Tibial nerve (tissue), 3 donors: ENCODE data around the gene ANKH.

ENCODE experiments used
- CTCF ChIP-seq, 5 experiments: fragments of 200-600 bp in 3 of 5; fragments of 450-650 bp in 2 of 5; sonication (generic) in 3 of 5; IDR thresholded peaks; one replicate each; pipeline ENCODE4 v1.5.1; 2016 to 2019; ENCODE audit warnings: antibody characterized with exemption in 5 of 5, mild to moderate bottlenecking in 3 of 5, moderate library complexity in 2 of 5
- POLR2A ChIP-seq, 2 donors: fragments of 450-650 bp; IDR thresholded peaks; one replicate each; pipeline ENCODE4 v1.6.1; 2017; ENCODE audit warnings: antibody characterized with exemption in 2 of 2, mild to moderate bottlenecking in 2 of 2, moderate library complexity in 2 of 2

DNA sequence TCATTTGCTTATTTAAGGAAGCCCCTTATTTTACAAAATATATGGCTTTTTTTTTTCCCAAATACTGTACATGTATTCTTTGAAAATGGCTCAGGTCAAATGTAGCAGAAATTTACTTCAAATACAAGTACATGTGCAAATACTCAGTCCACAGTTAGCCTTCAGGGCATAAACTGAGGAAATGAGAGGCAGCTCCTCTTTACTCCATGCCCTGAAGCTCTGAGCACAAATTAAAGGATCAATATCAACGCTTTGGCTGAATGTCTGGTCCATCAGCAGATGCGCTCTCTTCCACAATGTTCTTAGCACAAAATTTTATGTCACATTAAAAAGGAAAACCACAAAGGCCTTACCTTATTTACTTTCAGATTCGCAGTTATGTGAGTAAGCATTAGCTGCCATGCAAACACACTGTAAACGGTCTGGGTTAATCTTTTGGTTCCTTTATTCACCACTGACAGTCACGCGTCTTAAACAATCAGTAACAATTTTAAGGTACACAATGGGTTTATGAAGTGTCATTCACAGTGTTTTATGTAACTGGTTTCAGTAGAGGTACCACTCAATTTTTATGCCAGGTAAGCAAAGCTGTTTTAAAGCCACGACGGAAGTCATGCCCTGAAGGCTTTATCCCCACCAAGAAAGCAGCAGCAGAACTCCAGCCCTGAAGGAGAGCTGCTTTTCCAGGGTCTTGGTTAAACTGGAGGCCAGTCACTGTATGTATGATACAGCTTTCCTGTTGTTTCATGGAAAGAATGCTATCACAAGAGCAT is 103.7 kb downstream of the ANKH start:
- TF ChIP-seq CTCF (IDR thresholded peaks at IDR 0.05) (no peak), POLR2A (IDR thresholded peaks at IDR 0.05) (no peak)
